LoVo (cell line): ENCODE results near the gene NPHP4.
"Not testable (repeated sequence)": the region's sequence is repeated elsewhere in the genome, so short reads cannot be mapped to it uniquely, and the experiment has no call there.

Experiments used
- DNase-seq: peaks from one replicate; pipeline ENCODE4 v3.0.0-alpha.2; 2016; ENCODE audit warnings: low spot score

The NPHP4 gene

GRCh38 chr1:6023346-6023745 is 31.1 kb upstream of the NPHP4 start:
- DNase-seq = no peak

GRCh38 chr1:6022193-6022592 is 30.0 kb upstream of the NPHP4 start:
- DNase-seq = no peak

- DNase-seq = no peak
Measured at GRCh38 chr1:6019166-6019845, 27.1 kb upstream of the NPHP4 start.

- DNase-seq = not testable (repeated sequence)
Measured at GRCh38 chr1:6017654-6018053, 25.4 kb upstream of the NPHP4 start.

- no peak for DNase-seq
Measured at GRCh38 chr1:6016191-6016865, 24.1 kb upstream of the NPHP4 start.

GRCh38 chr1:6014130-6014999 is 22.1 kb upstream of the NPHP4 start:
- no peak for DNase-seq

GRCh38 chr1:6013491-6013890 is 21.3 kb upstream of the NPHP4 start:
- no peak for DNase-seq

- no peak for DNase-seq
Measured at GRCh38 chr1:6012529-6013318, 20.5 kb upstream of the NPHP4 start.

- no peak for DNase-seq
Measured at GRCh38 chr1:6011946-6012258, 19.7 kb upstream of the NPHP4 start.

- DNase-seq = no peak
Measured at GRCh38 chr1:6011161-6011945, 19.1 kb upstream of the NPHP4 start.

GRCh38 chr1:6010554-6010953 is 18.3 kb upstream of the NPHP4 start:
- DNase-seq = no peak

GRCh38 chr1:6009120-6010040 is 17.2 kb upstream of the NPHP4 start:
- no peak for DNase-seq

- no peak for DNase-seq
Measured at GRCh38 chr1:6008696-6009095, 16.5 kb upstream of the NPHP4 start.

- DNase-seq = no peak
Measured at GRCh38 chr1:6008084-6008415, 15.8 kb upstream of the NPHP4 start.

- DNase-seq = no peak
Measured at GRCh38 chr1:6007318-6008083, 15.3 kb upstream of the NPHP4 start.

GRCh38 chr1:6006882-6007281 is 14.7 kb upstream of the NPHP4 start:
- no peak for DNase-seq

GRCh38 chr1:6005276-6005917 is 13.2 kb upstream of the NPHP4 start:
- DNase-seq = no peak

- DNase-seq = no peak
Measured at GRCh38 chr1:6004412-6005123, 12.3 kb upstream of the NPHP4 start.
